NT2/D1 (cell line): ENCODE data around the gene TRABD2B.

Source experiments
- SUZ12 ChIP-seq: IDR thresholded peaks from 2 replicates; pipeline ENCODE4 v1.6.1; 2011; ENCODE audit not compliant: insufficient read length, insufficient read depth; ENCODE audit errors: extremely low read depth
- YY1 ChIP-seq: IDR thresholded peaks from 2 replicates; pipeline ENCODE4 v1.6.1; 2011; ENCODE audit not compliant: insufficient read length, insufficient read depth
- ZNF274 ChIP-seq: IDR thresholded peaks from 2 replicates; pipeline ENCODE4 v1.6.1; 2011; ENCODE audit warnings: mild to moderate bottlenecking, low read depth, low read length

DNA sequence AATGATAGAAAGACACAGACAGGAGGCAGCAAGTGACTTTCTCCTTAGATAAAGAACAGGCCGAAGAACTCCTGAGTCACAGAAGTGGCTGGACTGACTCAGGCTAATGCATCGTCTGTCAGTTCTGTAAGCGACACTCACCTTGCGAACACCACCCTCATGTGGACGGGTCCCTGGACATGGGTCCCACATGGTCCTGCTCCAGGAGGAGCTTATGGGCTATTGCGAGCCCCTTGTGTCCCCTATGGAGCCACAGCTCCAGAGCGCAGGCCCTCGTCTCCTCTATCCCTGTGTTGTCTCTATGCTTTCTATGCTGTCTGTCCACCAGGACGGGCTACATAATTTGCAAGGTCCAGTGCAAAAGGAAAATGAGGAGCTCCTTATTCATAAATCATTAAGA is 85.8 kb downstream of the TRABD2B start:
- TF ChIP-seq YY1 (no peak), ZNF274 (no peak), SUZ12 (no peak)
